Measurements from ENCODE around the gene KCNE3. TPM values are rescaled to one million over a fixed set of nuclear protein-coding genes. Genes with fewer than 3 reads are reported as not detected.

KCNE3 gene
- total RNA-seq, 4 donors from 2014 or later = 2.4 to 13.7 (median 10.5) TPM

DNA sequence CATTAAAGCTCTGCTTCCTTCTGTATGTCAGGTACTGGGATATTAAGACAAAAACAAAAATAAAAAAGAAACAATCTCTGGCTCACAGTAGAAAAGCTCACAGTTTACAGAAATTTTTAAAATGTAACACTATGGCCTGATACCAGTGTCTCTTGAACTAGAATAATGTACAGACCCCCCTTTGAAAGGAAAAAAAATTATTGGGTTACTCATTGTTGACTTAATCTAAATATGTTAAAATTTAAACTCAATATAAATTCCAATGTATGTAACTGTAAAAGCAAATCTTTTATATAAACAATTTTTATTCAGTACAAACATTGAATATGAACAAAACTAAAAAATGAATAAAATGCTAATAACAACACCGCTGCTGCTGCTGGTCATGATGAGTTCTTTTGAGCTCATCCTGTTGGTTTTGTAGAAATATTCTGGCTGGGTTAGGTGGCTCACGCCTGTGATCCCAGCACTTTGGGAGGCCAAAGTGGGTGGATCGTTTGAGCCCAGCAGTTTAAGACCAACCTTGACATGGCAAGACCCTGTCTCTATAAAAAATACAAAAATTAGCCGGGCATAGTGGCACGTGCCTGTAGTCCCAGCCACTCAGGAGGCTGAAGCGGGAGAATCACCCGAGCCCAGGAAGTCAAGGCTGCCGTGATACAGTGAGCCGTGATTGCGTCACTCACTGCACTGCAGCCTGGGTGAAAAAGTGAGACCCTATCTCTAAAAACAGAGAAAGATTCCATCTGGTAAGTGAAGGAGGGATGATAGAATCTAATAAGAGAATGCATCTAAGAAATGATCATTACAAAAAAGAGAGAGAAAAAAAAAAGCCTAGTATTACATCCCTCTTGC, 11.8 kb upstream of the KCNE3 start:
- H3K27me3 ChIP-seq = no peaks in the 10 kb centered on the region
- TF ChIP-seq, protein P1, sequence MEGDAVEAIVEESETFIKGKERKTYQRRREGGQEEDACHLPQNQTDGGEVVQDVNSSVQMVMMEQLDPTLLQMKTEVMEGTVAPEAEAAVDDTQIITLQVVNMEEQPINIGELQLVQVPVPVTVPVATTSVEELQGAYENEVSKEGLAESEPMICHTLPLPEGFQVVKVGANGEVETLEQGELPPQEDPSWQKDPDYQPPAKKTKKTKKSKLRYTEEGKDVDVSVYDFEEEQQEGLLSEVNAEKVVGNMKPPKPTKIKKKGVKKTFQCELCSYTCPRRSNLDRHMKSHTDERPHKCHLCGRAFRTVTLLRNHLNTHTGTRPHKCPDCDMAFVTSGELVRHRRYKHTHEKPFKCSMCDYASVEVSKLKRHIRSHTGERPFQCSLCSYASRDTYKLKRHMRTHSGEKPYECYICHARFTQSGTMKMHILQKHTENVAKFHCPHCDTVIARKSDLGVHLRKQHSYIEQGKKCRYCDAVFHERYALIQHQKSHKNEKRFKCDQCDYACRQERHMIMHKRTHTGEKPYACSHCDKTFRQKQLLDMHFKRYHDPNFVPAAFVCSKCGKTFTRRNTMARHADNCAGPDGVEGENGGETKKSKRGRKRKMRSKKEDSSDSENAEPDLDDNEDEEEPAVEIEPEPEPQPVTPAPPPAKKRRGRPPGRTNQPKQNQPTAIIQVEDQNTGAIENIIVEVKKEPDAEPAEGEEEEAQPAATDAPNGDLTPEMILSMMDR (IDR thresholded peaks at IDR 0.05) = no peak
- TF ChIP-seq POLR2A (IDR thresholded peaks at IDR 0.05) = no peak
- intact Hi-C loops (cut with DNase I; ENCODE audit: low total_unique reads) = no loop called here
- no peaks in the 10 kb centered on the region for H3K9me3 ChIP-seq
- H3K27ac ChIP-seq = no peak overlapping the region
- no peak overlapping the region for H3K4me3 ChIP-seq
- no peaks in the 10 kb centered on the region for H3K4me1 ChIP-seq
- DNase-seq = no peak
- H3K36me3 ChIP-seq = no peaks in the 10 kb centered on the region

- intact Hi-C loops (cut with DNase I; ENCODE audit: low total_unique reads) = no loop called here
- H3K4me3 ChIP-seq = no peak overlapping the region
- no peak for DNase-seq
- H3K27me3 ChIP-seq = no peaks in the 10 kb centered on the region
- no peaks in the 10 kb centered on the region for H3K9me3 ChIP-seq
- H3K4me1 ChIP-seq = no peaks in the 10 kb centered on the region
- H3K27ac ChIP-seq = no peak overlapping the region
- TF ChIP-seq, protein P1 (IDR thresholded peaks at IDR 0.05) = no peak
- TF ChIP-seq POLR2A (IDR thresholded peaks at IDR 0.05) = no peak
- H3K36me3 ChIP-seq = no peaks in the 10 kb centered on the region
These were observed 9.2 kb upstream of the KCNE3 start for GRCh38 chr11:74476536-74476935.

DNA sequence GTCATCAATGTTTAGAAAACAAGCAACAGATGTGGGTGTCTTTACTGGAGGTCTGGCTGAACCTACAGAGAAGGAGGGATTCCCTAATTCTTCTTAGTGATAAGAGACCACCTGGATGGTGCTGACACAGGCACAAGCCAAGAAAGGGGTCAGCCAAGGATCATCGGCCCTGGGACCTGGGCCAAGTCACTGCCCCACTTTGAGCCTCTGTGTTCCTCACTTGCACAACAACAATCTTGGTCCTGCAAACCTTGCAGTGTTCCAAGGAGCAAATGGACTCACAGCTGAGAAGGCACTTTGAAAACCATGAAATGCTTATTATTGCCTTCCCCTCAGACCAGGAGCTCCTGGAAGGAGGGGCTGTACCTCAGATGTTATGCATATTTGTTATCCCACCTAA, 7.0 kb upstream of the KCNE3 start:
- DNase-seq = peak in 1 of 2 donors; percentile 32
- Histone ChIP-seq H3K9me3 (no peaks in the 10 kb centered on the region), H3K36me3 (no peaks in the 10 kb centered on the region), H3K27me3 (no peaks in the 10 kb centered on the region), H3K4me1 (no peaks in the 10 kb centered on the region), H3K4me3 (no peak overlapping the region), H3K27ac (no peak overlapping the region)
- no peak for TF ChIP-seq POLR2A (IDR thresholded peaks at IDR 0.05)
- TF ChIP-seq, protein P1 (IDR thresholded peaks at IDR 0.05) = no peak
- intact Hi-C loops (cut with DNase I; ENCODE audit: low total_unique reads) = no loop called here

DNA sequence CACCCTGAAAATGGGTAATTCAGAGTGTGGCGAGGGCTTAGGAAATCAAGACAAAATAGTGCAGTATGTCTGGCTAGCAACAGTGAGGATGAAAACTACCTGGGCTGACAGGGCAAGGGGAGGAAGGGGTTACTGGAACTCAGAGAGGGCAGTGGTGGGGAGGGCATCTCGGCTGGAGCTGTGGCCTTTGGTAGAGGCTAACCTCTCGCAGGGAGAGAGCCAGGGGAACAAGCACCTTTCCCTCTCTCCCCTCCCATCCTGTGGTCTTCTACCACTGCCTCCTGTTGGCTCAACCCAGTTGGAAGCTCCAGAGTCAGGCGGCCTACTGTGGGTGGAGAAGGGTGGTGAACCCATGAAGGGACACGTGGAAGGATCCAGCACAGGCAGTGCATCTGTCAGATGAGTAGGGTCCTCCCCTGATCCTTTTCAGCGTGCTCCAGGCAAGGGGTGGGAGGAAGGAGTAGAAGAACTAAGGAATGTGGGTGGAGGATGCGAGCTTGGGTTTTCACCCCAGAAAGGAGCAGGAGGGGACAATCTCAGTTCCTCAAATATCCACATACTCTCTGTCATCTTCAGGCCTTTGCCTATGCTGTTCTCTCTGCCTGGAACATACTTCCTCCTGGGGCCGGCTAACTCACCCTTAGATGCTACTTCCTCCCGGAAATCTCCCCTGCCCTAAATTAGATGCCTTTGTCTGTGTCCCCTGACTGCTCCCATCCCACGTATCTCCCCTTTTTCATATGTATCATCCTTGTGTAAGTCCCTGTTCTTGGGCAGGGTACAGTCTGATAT, 6.2 kb upstream of the KCNE3 start:
- H3K9me3 ChIP-seq = no peaks in the 10 kb centered on the region
- DNase-seq = no peak
- H3K27ac ChIP-seq = no peak overlapping the region
- H3K27me3 ChIP-seq = no peaks in the 10 kb centered on the region
- H3K4me3 ChIP-seq = no peak overlapping the region
- no peaks in the 10 kb centered on the region for H3K36me3 ChIP-seq
- TF ChIP-seq, protein P1 (IDR thresholded peaks at IDR 0.05) = no peak
- TF ChIP-seq POLR2A (IDR thresholded peaks at IDR 0.05) = no peak
- no peaks in the 10 kb centered on the region for H3K4me1 ChIP-seq
- intact Hi-C loops (cut with DNase I; ENCODE audit: low total_unique reads) = no loop called here
